Measurements from ENCODE around the gene PLCB4.

- TF ChIP-seq POLR2A (IDR thresholded peaks at IDR 0.05; ENCODE audit: low read depth, low read length) (no peak), POLR2AphosphoS5 (IDR thresholded peaks at IDR 0.05; ENCODE audit: low read depth, low read length) (no peak), TAF1 (IDR thresholded peaks at IDR 0.05; ENCODE audit: borderline replicate concordance, low read depth, low read length) (no peak)
Observed at GRCh38 chr20:9179193-9179802, 110.4 kb downstream of the PLCB4 start.
